Liver (tissue), 9 donors: ENCODE results near the gene NOXRED1. TPM values are rescaled to one million over a fixed set of nuclear protein-coding genes. Genes with fewer than 3 reads are reported as not detected.

Experiments
- DNase-seq: peaks from one replicate; pipeline ENCODE4 v3.0.0-alpha.2; 2017; ENCODE audit warnings: low spot score
- H3K27ac ChIP-seq, 2 donors: one replicate each; pipeline ENCODE4 v1.7.0; 2013; ENCODE audit warnings: inconsistent platforms in 2 of 2, low read length in 2 of 2, control low read depth in 1 of 2, low read depth in 1 of 2, mild to moderate bottlenecking in 1 of 2
- H3K27me3 ChIP-seq, 4 donors: one replicate each; pipeline versions ENCODE4 v1.6.1 to v1.7.0; 2013; ENCODE audit warnings: low read length in 3 of 4, inconsistent platforms in 1 of 4, mild to moderate bottlenecking in 1 of 4, moderate library complexity in 1 of 4; ENCODE audit not compliant: control insufficient read depth in 4 of 4, insufficient read depth in 4 of 4
- H3K36me3 ChIP-seq, 4 donors: one replicate each; pipeline versions ENCODE4 v1.6.1 to v1.7.0; 2013; ENCODE audit warnings: low read length in 3 of 4, mild to moderate bottlenecking in 3 of 4, low read depth in 1 of 4, moderate library complexity in 1 of 4; ENCODE audit not compliant: control insufficient read depth in 4 of 4, insufficient read depth in 3 of 4
- H3K4me1 ChIP-seq, 4 donors: one replicate each; pipeline versions ENCODE4 v1.6.1 to v1.7.0; 2013; ENCODE audit warnings: low read length in 3 of 4, mild to moderate bottlenecking in 3 of 4, moderate library complexity in 1 of 4; ENCODE audit not compliant: control insufficient read depth in 4 of 4, insufficient read depth in 4 of 4
- H3K4me3 ChIP-seq, 3 donors: one replicate each; pipeline versions ENCODE4 v1.6.1 to v1.7.0; 2013; ENCODE audit warnings: low read length in 3 of 3, control low read depth in 1 of 3, low read depth in 1 of 3, mild to moderate bottlenecking in 1 of 3
- H3K9ac ChIP-seq, 2 donors: one replicate each; pipeline ENCODE4 v1.7.0; 2013; ENCODE audit warnings: low read length in 2 of 2, mild to moderate bottlenecking in 2 of 2, moderate library complexity in 2 of 2, control low read depth in 1 of 2, low read depth in 1 of 2
- H3K9me3 ChIP-seq, 4 donors: one replicate each; pipeline versions ENCODE4 v1.6.1 to v1.7.0; 2013; ENCODE audit warnings: low read length in 3 of 4; ENCODE audit not compliant: control insufficient read depth in 4 of 4
- CTCF ChIP-seq: fragments of 150-350 bp; IDR thresholded peaks from 2 replicates; pipeline ENCODE4 v1.5.1; 2017; ENCODE audit warnings: improper control_type of control experiment, low read depth, low read length; ENCODE audit not compliant: missing input control
- EGR1 ChIP-seq, 2 donors: IDR thresholded peaks; 2 replicates each; pipeline ENCODE4 v1.6.1; 2016 to 2018; ENCODE audit warnings: antibody characterized with exemption in 2 of 2, low read depth in 2 of 2
- FOXA1 ChIP-seq: IDR thresholded peaks from 2 replicates; pipeline ENCODE4 v1.6.1; 2016; ENCODE audit warnings: antibody characterized with exemption
- FOXA2 ChIP-seq: IDR thresholded peaks from 2 replicates; pipeline ENCODE4 v1.6.1; 2016; ENCODE audit warnings: antibody characterized with exemption
- GABPA ChIP-seq, 2 donors: IDR thresholded peaks in 1 of 2; conservative IDR thresholded peaks in 1 of 2; 2 replicates each; pipeline ENCODE4 v1.6.1; 2016; ENCODE audit warnings: antibody characterized with exemption in 2 of 2, mild to moderate bottlenecking in 1 of 2, moderate library complexity in 1 of 2
- JUND ChIP-seq, 2 donors: IDR thresholded peaks; 2 replicates each; pipeline ENCODE4 v1.6.1; 2016; ENCODE audit warnings: antibody characterized with exemption in 2 of 2
- MAX ChIP-seq: IDR thresholded peaks from 2 replicates; pipeline ENCODE4 v1.6.1; 2016; ENCODE audit warnings: antibody characterized with exemption
- NR2F2 ChIP-seq: IDR thresholded peaks from 2 replicates; pipeline ENCODE4 v1.6.1; 2016; ENCODE audit warnings: antibody characterized with exemption
- REST ChIP-seq: IDR thresholded peaks from 2 replicates; pipeline ENCODE4 v1.6.1; 2016; ENCODE audit warnings: antibody characterized with exemption, mild to moderate bottlenecking
- RXRA ChIP-seq, 2 donors: IDR thresholded peaks; 2 replicates each; pipeline ENCODE4 v1.6.1; 2017 to 2018; ENCODE audit warnings: antibody characterized with exemption in 2 of 2, mild to moderate bottlenecking in 1 of 2
- SP1 ChIP-seq: IDR thresholded peaks from 2 replicates; pipeline ENCODE4 v1.6.1; 2018; ENCODE audit warnings: antibody characterized with exemption, mild to moderate bottlenecking
- TAF1 ChIP-seq: conservative IDR thresholded peaks from 2 replicates; pipeline ENCODE4 v1.6.1; 2016; ENCODE audit warnings: antibody characterized with exemption, mild to moderate bottlenecking
- YY1 ChIP-seq: IDR thresholded peaks from 2 replicates; pipeline ENCODE4 v1.6.1; 2016; ENCODE audit warnings: antibody characterized with exemption, mild to moderate bottlenecking
- ZBTB33 ChIP-seq: IDR thresholded peaks from 2 replicates; pipeline ENCODE4 v1.6.1; 2016; ENCODE audit warnings: antibody characterized with exemption
- WGBS: extraction: QIAGEN DNeasy Blood & Tissue Kit; methylation state at CpG from one replicate; pipeline ENCODE4 v1.1.7; 2013; 5-methylcytosine and 5-hydroxymethylcytosine counted together
- polyA plus RNA-seq, 2 donors: library from polyadenylated mRNA; stranded (reverse) in 1 of 2; unstranded in 1 of 2; fragments of 200-250 nt in 1 of 2; fragments of >200 nt in 1 of 2; fragmentation: Nextera tagmentation in 1 of 2; extraction: Ambion mirVana in 1 of 2; gene quantifications; one replicate each; pipeline versions ENCODE4 v1.2.1 to v1.2.3, GENCODE V29; 2013 to 2015
- total RNA-seq, 2 donors: library from RNA; depleted of rRNA; stranded (reverse); fragments of >200 nt; gene quantifications; one replicate each; pipeline ENCODE4 v1.2.3, GENCODE V29; 2014
- donor health status: healthy.
- donor health status: healthy.
- donor health status: healthy.
- donor health status: healthy.
- donor health status: healthy.

Gene NOXRED1
- total and polyA plus RNA-seq, 4 donors, result 0.06 to 0.50 (median 0.30) TPM

GRCh38 chr14:77355811-77356210 lies 67.5 kb downstream of the NOXRED1 start:
- 97% methylated on average over 4 of the region's 4 CpGs for WGBS
- Histone ChIP-seq H3K9me3 (no peaks in the 10 kb centered on the region), H3K27me3 (no peaks in the 10 kb centered on the region), H3K9ac (no peak overlapping the region), H3K36me3 (peaks cover 0 to 1% (median 0%) of the 10 kb centered on the region in 4 donors), H3K27ac (no peak overlapping the region), H3K4me3 (no peak overlapping the region), H3K4me1 (peaks cover 0 to 4% (median 0%) of the 10 kb centered on the region in 4 donors)
- no peak for DNase-seq
- TF ChIP-seq NR2F2, result no peak
- TF ChIP-seq RXRA (IDR thresholded peaks at IDR 0.05), result no peak
- no peak for TF ChIP-seq MAX
- TF ChIP-seq FOXA1, result no peak
- no peak for TF ChIP-seq REST
- no peak for TF ChIP-seq YY1
- TF ChIP-seq EGR1 (IDR thresholded peaks at IDR 0.05; ENCODE audit: low read depth in 2 of 2), result no peak
- TF ChIP-seq CTCF, result no peak
- no peak for TF ChIP-seq JUND (IDR thresholded peaks at IDR 0.05)
- TF ChIP-seq FOXA2, result no peak

GRCh38 chr14:77353469-77354141 lies 69.7 kb downstream of the NOXRED1 start:
- H3K9me3 ChIP-seq, result no peaks in the 10 kb centered on the region
- H3K4me1 ChIP-seq, result peaks cover 0 to 4% (median 0%) of the 10 kb centered on the region in 4 donors
- DNase-seq, result no peak
- WGBS, result 84% methylated on average over 5 of the region's 5 CpGs
- H3K27me3 ChIP-seq, result no peaks in the 10 kb centered on the region
- H3K4me3 ChIP-seq, result no peak overlapping the region
- H3K36me3 ChIP-seq, result peaks cover 0 to 2% (median under 1%) of the 10 kb centered on the region in 4 donors
- no peak overlapping the region for H3K27ac ChIP-seq
- no peak overlapping the region for H3K9ac ChIP-seq
- no peak for TF ChIP-seq TAF1
- TF ChIP-seq REST, result no peak
- TF ChIP-seq SP1, result no peak
- TF ChIP-seq JUND (IDR thresholded peaks at IDR 0.05), result no peak
- no peak for TF ChIP-seq FOXA1
- no peak for TF ChIP-seq GABPA (IDR thresholded peaks at IDR 0.05 in 1 of 2, conservative IDR thresholded peaks at IDR 0.05 in 1 of 2)
- no peak for TF ChIP-seq ZBTB33
- no peak for TF ChIP-seq CTCF
- no peak for TF ChIP-seq MAX
- TF ChIP-seq EGR1 (IDR thresholded peaks at IDR 0.05; ENCODE audit: low read depth in 2 of 2), result no peak
